Chondrocyte (in vitro differentiated cells): ENCODE measurements around the gene ELL. TPM values are rescaled to one million over a fixed set of nuclear protein-coding genes. Genes with fewer than 3 reads are reported as not detected.

Experiments
- DNase-seq: peaks from one replicate; pipeline ENCODE4 v3.0.0; 2021; ENCODE audit warnings: mixed read lengths, low spot score
- H3K27ac Mint-ChIP-seq: one replicate; pipeline ENCODE4 v1.8.0; 2021; ENCODE audit warnings: mild to moderate bottlenecking, moderate library complexity, mixed read lengths; ENCODE audit not compliant: unreplicated experiment
- H3K27me3 Mint-ChIP-seq: 2 replicates; pipeline ENCODE4 v1.8.0; 2021; ENCODE audit warnings: low read depth, mixed read lengths
- H3K36me3 Mint-ChIP-seq: 2 replicates; pipeline ENCODE4 v1.8.0; 2021; ENCODE audit warnings: low read depth, mixed read lengths
- H3K4me1 Mint-ChIP-seq: 2 replicates; pipeline ENCODE4 v1.8.0; 2021; ENCODE audit warnings: low read depth, mild to moderate bottlenecking, mixed read lengths
- H3K4me3 Mint-ChIP-seq: one replicate; pipeline ENCODE4 v1.8.0; 2021; ENCODE audit warnings: mild to moderate bottlenecking, moderate library complexity, mixed read lengths; ENCODE audit not compliant: unreplicated experiment
- H3K9me3 Mint-ChIP-seq: 2 replicates; pipeline ENCODE4 v1.8.0; 2021; ENCODE audit warnings: low read depth, mixed read lengths
- CTCF ChIP-seq: fragments of 200-600 bp; sonication (generic); IDR thresholded peaks from 2 replicates; pipeline ENCODE4 v1.5.0; 2021; ENCODE audit warnings: antibody characterized with exemption, mild to moderate bottlenecking, moderate library complexity
- total RNA-seq: library from RNA; stranded (reverse); gene quantifications from 3 replicates; pipeline ENCODE4 v1.2.1, GENCODE V29; 2021

The ELL gene
- total RNA-seq, 1 donor from 2014 or later: 14.0 TPM

GRCh38 chr19:18484992-18485391 lies 36.9 kb downstream of the ELL start:
- no peaks in the 10 kb centered on the region for H3K36me3 Mint-ChIP-seq
- H3K4me3 Mint-ChIP-seq: no peak overlapping the region
- peak; percentile 24 for TF ChIP-seq CTCF
- H3K27me3 Mint-ChIP-seq: no peaks in the 10 kb centered on the region
- H3K27ac Mint-ChIP-seq: peak overlapping the region; percentile 51
- peaks cover 62% of the 10 kb centered on the region for H3K4me1 Mint-ChIP-seq
- DNase-seq: no peak
- H3K9me3 Mint-ChIP-seq: no peaks in the 10 kb centered on the region

- Mint-ChIP-seq H3K9me3 (no peaks in the 10 kb centered on the region), H3K27me3 (no peaks in the 10 kb centered on the region)
Observed at GRCh38 chr19:18483119-18483890, 38.6 kb downstream of the ELL start.

GRCh38 chr19:18481505-18482222 lies 40.2 kb downstream of the ELL start:
- H3K27ac Mint-ChIP-seq: no peak overlapping the region
- TF ChIP-seq CTCF: no peak
- H3K36me3 Mint-ChIP-seq: no peaks in the 10 kb centered on the region
- H3K4me3 Mint-ChIP-seq: no peak overlapping the region
- no peak for DNase-seq
- H3K9me3 Mint-ChIP-seq: no peaks in the 10 kb centered on the region
- peaks cover 66% of the 10 kb centered on the region for H3K4me1 Mint-ChIP-seq
- no peaks in the 10 kb centered on the region for H3K27me3 Mint-ChIP-seq

More at GRCh38 chr19:18483119-18483890, 38.6 kb downstream of the ELL start:
- Mint-ChIP-seq H3K36me3 (no peaks in the 10 kb centered on the region), H3K4me3 (no peak overlapping the region), H3K27ac (no peak overlapping the region), H3K4me1 (peaks cover 68% of the 10 kb centered on the region)
- no peak for DNase-seq
- no peak for TF ChIP-seq CTCF

DNA sequence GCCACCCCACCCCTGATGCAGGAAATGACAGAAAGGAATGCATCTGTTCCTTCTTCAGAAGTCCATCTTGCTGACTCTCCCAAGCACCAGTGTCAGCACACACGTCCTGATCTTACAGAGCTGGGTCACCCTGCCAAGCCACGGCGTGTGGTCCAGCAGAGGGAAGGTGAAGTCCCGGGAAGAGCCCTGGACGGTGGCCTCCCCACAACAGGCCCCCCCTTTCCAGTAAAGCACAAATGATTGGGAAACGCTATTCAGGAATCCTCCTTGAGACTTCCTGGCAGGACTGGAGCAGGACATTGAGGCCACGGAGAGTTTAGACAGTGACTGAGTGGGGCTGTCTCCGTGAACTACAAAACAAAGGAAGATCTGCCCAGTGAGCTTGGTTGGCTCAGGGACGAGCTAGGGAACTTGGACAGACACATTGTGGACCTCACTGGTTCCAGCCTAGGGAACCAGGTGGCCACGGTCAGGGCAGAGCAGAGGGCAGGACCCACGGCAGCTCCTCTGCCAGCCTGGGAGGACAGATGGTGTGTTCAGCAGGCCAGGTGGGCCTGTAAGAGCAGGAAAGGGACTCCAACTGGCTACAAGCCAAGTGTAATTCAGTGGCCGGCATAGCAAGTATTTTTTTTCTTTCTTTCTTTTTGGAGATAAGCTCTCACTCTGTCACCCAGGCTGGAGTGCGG lies 41.7 kb downstream of the ELL start:
- Mint-ChIP-seq H3K9me3 (no peaks in the 10 kb centered on the region), H3K4me1 (peaks cover 58% of the 10 kb centered on the region), H3K27ac (peak overlapping the region; percentile 94), H3K27me3 (no peaks in the 10 kb centered on the region), H3K36me3 (no peaks in the 10 kb centered on the region), H3K4me3 (no peak overlapping the region)
- no peak for DNase-seq
- TF ChIP-seq CTCF: no peak
